ENCODE measurements around the gene SAV1.
"Not testable (repeated sequence)": the region's sequence is repeated elsewhere in the genome, so short reads cannot be mapped to it uniquely, and the experiment has no call there.

DNA sequence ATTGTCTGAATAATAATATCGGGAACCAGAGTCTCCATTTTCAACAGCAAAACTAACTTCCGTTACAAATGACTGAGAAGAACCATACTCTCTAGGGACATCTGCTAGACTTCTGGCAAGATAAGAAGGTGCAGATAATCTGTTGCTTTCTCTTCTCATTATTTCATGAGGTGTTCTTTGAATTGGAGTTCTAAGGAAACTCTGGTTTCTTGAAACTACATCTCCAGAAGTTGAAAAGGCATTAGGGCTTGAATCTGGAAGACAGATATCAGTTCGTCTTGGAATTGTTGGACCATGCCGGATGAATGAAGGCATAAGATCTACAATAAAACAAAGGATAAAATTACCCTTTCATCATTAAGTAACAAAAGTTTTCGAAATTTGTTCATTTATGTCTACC is 2.8 kb downstream of the SAV1 start:
- TF ChIP-seq, protein P1, sequence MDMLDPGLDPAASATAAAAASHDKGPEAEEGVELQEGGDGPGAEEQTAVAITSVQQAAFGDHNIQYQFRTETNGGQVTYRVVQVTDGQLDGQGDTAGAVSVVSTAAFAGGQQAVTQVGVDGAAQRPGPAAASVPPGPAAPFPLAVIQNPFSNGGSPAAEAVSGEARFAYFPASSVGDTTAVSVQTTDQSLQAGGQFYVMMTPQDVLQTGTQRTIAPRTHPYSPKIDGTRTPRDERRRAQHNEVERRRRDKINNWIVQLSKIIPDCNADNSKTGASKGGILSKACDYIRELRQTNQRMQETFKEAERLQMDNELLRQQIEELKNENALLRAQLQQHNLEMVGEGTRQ (IDR thresholded peaks at IDR 0.05; ENCODE audit: low read length), result not testable (repeated sequence)
- TF ChIP-seq SIX5 (IDR thresholded peaks at IDR 0.05; ENCODE audit: low read depth, low read length), result not testable (repeated sequence)
- TF ChIP-seq, protein P2, sequence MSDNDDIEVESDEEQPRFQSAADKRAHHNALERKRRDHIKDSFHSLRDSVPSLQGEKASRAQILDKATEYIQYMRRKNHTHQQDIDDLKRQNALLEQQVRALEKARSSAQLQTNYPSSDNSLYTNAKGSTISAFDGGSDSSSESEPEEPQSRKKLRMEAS (IDR thresholded peaks at IDR 0.05), result not testable (repeated sequence)

Data from H1 (cell line).